ENCODE data around the gene ADGRV1. TPM values are rescaled to one million over a fixed set of nuclear protein-coding genes. Genes with fewer than 3 reads are reported as not detected.

The ADGRV1 gene
- total and polyA plus RNA-seq, 12 donors: 129 to 2,577 (median 695) TPM

DNA sequence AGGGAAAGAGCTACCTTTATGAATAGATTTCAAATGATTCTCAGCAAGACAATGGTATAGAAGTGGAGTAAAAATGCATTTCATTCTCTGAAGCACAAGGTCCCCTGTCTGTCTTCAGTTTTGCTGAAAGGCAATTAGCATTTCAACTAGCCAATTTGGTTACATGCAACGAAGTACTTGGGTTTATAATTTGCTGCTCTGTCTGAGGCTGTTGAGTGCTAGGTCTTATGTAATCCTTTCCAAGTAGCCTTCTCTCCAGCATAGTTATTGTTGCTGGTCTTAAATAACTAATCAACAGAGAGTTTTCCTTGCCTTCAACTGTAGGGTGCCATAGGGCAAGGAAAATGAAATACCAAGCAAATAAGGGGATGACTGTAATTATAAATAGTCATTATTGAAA lies 4.5 kb downstream of the ADGRV1 start:
- TF ChIP-seq POLR2A (IDR thresholded peaks at IDR 0.05): no peak
- TF ChIP-seq, protein P1, sequence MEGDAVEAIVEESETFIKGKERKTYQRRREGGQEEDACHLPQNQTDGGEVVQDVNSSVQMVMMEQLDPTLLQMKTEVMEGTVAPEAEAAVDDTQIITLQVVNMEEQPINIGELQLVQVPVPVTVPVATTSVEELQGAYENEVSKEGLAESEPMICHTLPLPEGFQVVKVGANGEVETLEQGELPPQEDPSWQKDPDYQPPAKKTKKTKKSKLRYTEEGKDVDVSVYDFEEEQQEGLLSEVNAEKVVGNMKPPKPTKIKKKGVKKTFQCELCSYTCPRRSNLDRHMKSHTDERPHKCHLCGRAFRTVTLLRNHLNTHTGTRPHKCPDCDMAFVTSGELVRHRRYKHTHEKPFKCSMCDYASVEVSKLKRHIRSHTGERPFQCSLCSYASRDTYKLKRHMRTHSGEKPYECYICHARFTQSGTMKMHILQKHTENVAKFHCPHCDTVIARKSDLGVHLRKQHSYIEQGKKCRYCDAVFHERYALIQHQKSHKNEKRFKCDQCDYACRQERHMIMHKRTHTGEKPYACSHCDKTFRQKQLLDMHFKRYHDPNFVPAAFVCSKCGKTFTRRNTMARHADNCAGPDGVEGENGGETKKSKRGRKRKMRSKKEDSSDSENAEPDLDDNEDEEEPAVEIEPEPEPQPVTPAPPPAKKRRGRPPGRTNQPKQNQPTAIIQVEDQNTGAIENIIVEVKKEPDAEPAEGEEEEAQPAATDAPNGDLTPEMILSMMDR (IDR thresholded peaks at IDR 0.05): no peak
- Histone ChIP-seq H3K27me3 (peaks cover 31% of the 10 kb centered on the region), H3K4me3 (no peak overlapping the region), H3K9me3 (replicated peaks in 1 of 3) (no peaks in the 10 kb centered on the region), H3K27ac (no peak overlapping the region), H3K36me3 (replicated peaks in 1 of 2) (no peaks in the 10 kb centered on the region), H3K4me1 (replicated peaks in 1 of 2) (peaks cover 0 to 4% of the 10 kb centered on the region in 2 donors)
- no peak for DNase-seq
- intact Hi-C loops (cut with DNase I): no loop called here
- WGBS, 4 donors: 14 to 53% (median 31%) methylated on average over 1 of the region's 1 CpG

DNA sequence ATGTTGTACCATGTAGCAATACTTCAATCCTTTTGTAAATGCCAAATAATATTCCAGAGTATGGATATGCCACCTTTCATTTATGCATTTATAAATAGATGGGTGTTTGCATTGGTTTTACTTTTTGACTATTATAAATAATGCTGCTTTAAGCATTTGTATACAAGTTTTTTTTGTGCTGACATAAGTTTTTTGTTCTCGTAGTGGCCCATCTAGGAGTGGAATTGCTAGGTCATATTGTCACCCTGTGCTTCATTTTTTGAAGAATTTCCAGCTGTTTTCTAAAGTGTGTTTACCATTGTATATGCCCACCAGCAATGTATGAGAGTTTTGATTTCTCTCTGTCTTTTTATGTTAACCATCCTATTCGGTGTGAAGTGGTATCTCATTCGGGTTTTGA lies 6.9 kb downstream of the ADGRV1 start:
- Histone ChIP-seq H3K36me3 (replicated peaks in 1 of 2) (no peaks in the 10 kb centered on the region), H3K27ac (no peak overlapping the region), H3K27me3 (peaks cover 8% of the 10 kb centered on the region), H3K4me3 (no peak overlapping the region), H3K9me3 (replicated peaks in 1 of 3) (no peaks in the 10 kb centered on the region), H3K4me1 (replicated peaks in 1 of 2) (no peaks in the 10 kb centered on the region)
- TF ChIP-seq POLR2A (IDR thresholded peaks at IDR 0.05): no peak
- no peak for DNase-seq
- intact Hi-C loops (cut with DNase I): no loop called here
- WGBS, 4 donors: 77 to 86% (median 83%) methylated on average over 3 of the region's 3 CpGs

DNA sequence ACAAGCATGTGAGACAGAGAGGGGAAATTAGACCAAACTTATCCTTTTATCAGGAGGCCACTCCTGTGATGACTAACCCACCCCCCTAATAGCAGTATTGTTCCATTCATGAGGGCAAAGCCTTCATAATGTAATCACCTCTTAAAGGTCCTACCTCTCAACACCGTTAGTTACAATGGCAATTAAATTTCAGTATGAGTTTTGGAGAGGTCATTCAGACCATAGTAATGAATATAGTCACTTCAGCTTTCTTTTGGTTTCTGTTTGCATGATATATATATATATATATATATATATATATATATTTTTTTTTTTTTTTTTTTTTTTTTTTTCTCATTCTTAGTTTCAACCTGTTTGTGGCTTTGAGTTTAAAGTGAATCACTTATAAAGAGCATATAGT lies 10.5 kb downstream of the ADGRV1 start:
- Histone ChIP-seq H3K4me3 (no peak overlapping the region), H3K36me3 (replicated peaks in 1 of 2) (no peaks in the 10 kb centered on the region), H3K9me3 (replicated peaks in 1 of 3) (no peaks in the 10 kb centered on the region), H3K4me1 (replicated peaks in 1 of 2) (no peaks in the 10 kb centered on the region), H3K27me3 (no peaks in the 10 kb centered on the region), H3K27ac (no peak overlapping the region)
- WGBS, 4 donors: 87 to 94% (median 91%) methylated on average over 1 of the region's 1 CpG
- intact Hi-C loops (cut with DNase I): no loop called here
- TF ChIP-seq POLR2A (IDR thresholded peaks at IDR 0.05): no peak
- TF ChIP-seq, protein P1 (IDR thresholded peaks at IDR 0.05): no peak
- DNase-seq: no peak

DNA sequence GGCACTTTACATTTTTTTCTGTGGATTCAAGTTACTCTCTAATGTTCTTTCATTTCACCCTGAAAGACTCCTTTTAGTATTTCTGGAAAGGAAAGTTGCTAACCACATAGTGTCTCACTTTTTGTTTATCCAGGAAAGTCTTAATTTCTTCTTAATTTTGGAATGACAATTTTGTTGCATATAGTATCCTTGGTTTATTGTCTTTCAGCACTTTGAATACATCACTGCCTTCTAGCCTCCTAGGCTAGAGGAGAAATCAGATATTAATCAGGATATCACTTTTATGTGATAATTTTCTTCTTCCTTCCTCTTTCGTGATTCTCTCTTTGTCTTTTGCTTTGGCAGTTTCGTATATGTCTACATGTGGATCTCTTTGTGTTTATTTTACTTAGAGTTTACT lies 11.4 kb downstream of the ADGRV1 start:
- DNase-seq: no peak
- H3K36me3 ChIP-seq (replicated peaks in 1 of 2): no peaks in the 10 kb centered on the region
- no peaks in the 10 kb centered on the region for H3K4me1 ChIP-seq (replicated peaks in 1 of 2)
- intact Hi-C loops (cut with DNase I): no loop called here
- no peaks in the 10 kb centered on the region for H3K9me3 ChIP-seq (replicated peaks in 1 of 3)
- no peaks in the 10 kb centered on the region for H3K27me3 ChIP-seq
- 58 to 67% (median 63%) methylated on average over 2 of the region's 2 CpGs for WGBS, 4 donors
- TF ChIP-seq, protein P1 (IDR thresholded peaks at IDR 0.05): no peak
- no peak for TF ChIP-seq POLR2A (IDR thresholded peaks at IDR 0.05)
- H3K4me3 ChIP-seq: no peak overlapping the region
- no peak overlapping the region for H3K27ac ChIP-seq

DNA sequence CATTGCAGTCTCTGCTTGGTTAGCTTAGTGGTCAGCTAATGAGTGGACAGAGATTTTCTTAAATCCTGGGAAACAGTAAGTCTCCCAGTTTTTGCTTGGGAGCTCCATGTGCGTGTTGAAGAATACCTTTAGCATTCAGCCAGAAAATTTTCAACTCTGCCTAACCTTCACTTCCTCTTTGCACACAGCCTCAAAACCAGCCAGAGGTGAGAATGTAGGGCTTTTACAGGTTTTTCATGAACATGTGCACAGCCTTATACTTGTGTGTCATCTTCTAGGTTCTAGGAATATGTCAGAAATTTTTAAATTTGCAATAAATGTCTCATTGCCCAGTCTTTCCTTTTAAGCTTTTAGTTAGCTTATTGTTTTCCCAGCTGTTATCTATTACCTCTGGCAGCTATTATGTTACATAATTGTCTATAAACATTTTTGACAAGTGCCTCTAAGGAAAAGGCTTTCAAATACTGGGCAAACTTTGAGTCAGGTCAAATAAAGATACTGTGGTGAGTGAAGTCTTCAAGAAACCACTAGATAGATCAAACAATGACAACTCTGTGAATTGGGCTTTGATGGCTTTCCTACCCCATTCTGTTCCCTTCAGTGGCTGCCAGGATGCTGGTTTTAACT lies 12.7 kb downstream of the ADGRV1 start:
- intact Hi-C loops (cut with DNase I): no loop called here
- Histone ChIP-seq H3K27ac (no peak overlapping the region), H3K36me3 (replicated peaks in 1 of 2) (no peaks in the 10 kb centered on the region), H3K27me3 (no peaks in the 10 kb centered on the region), H3K4me3 (no peak overlapping the region), H3K4me1 (replicated peaks in 1 of 2) (no peaks in the 10 kb centered on the region), H3K9me3 (replicated peaks in 1 of 3) (no peaks in the 10 kb centered on the region)
- DNase-seq: no peak
- TF ChIP-seq POLR2A (IDR thresholded peaks at IDR 0.05): no peak
- TF ChIP-seq, protein P1 (IDR thresholded peaks at IDR 0.05): no peak
- WGBS, 4 donors: 79 to 93% (median 83%) methylated on average over 1 of the region's 1 CpG
